GM18507 (cell line): Measurements from ENCODE around the gene OTUD4.
"Not testable (repeated sequence)": the region's sequence is repeated elsewhere in the genome, so short reads cannot be mapped to it uniquely, and the experiment has no call there.

ENCODE experiments used
- DNase-seq: peaks from one replicate; pipeline ENCODE4 v3.0.0; 2011; ENCODE audit warnings: low read depth; ENCODE audit not compliant: insufficient read length; ENCODE audit errors: extremely low spot score
- FAIRE-seq: peaks from 2 replicates; lab custom pipeline; 2011; peaks lifted over from hg19 to GRCh38; lab: Jason Lieb, UNC

OTUD4 gene

DNA sequence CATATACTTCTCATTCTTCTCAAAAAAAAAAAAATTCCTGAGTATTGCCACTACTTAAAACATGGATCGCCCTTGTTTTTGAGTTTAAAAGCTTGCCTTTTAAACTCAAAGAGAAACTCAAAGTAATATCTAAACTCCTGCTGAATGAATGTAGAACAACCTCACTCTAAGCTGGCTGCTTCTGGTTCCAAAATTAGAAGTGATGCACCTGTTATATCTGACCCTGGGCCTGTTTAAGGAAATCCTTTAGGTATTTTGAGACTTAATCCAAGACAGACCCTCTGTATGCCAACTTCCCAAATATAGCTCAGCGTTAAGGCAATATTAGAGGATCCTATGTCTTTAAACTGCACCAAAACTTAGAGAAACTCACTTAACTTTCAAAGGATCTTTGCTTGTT lies 1.8 kb upstream of the OTUD4 start:
- FAIRE-seq (peak; percentile 59), DNase-seq (no peak)

DNA sequence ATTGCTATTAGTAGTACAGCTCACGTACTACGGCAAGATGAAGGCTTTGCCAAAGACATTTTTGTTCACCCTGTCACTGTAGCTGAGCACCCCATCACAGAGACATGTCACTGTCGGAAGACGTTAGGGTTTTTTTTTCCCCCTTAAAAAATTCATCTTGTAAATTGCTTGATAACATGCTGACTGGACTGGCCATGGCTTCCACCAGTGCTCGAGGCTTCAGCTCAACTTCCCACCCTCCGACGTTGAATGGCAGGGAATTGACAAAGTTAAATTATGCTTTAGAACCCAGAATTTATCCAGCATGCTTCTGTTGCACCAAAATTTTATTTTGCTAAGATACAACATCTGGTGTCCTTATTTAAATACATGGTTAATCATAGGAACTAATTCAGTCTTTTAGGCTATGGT lies 707 bp upstream of the OTUD4 start:
- FAIRE-seq: no peak
- DNase-seq: no peak

- not testable (repeated sequence) for DNase-seq, FAIRE-seq
Measured at GRCh38 chr4:145179861-145180297, 510 bp downstream of the OTUD4 start.

GRCh38 chr4:145179281-145179860 lies 1.0 kb downstream of the OTUD4 start:
- FAIRE-seq (peak; percentile 91), DNase-seq (peak; percentile 49)

GRCh38 chr4:145178740-145179280 lies 1.6 kb downstream of the OTUD4 start:
- FAIRE-seq (peak; percentile 62), DNase-seq (no peak)

DNA sequence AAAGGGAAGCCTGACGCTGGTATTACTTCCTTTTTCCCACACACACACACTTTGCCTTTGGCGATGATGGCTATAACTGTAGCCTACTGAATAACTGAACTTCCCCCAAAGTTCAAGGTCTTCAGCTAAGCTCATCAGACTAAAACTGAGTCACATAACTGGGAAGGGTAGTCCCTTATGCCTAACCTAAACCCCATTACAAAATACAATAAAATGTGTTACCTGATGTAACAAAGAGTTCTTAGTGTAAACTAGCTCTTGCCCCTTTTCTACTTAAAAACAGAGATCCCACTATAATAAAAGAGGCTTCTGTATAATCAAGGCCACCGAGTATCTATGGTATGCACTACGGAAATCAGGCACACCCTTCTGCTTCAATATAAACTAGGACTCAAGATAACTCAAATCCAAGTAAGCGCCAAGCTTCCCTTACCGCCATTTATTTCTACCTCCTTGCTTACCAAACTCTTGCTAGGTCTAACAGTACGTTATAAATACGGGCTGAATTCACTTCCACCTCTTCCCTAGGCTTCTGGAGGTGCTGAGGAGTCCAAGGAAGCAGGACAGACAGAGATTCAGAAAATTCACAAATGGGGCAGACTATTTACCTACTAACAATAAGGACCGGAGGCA lies 2.4 kb downstream of the OTUD4 start:
- no peak for DNase-seq
- peak; percentile 70 for FAIRE-seq

DNA sequence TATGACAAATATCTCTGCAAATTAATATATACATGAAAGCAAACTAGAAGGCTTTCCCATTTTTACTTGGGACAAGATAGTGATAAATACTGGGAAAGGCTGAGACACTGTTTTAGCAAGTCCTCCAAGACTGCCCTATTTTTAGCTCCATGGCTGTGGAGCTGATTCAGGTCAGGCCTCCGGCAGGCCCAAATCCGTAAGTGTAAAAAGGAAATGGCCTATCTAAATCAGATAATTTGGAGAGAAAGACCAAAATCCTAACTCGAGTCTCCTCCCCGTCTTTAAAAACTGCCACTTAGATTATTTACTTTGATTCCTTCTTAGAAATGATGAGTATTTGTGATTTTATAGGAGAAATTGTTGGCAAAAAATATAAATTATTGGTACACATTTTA lies 2.9 kb downstream of the OTUD4 start:
- no peak for FAIRE-seq
- DNase-seq: no peak

- no peak for FAIRE-seq
- DNase-seq: no peak
Measured at GRCh38 chr4:145176641-145177432, 3.6 kb downstream of the OTUD4 start.

DNA sequence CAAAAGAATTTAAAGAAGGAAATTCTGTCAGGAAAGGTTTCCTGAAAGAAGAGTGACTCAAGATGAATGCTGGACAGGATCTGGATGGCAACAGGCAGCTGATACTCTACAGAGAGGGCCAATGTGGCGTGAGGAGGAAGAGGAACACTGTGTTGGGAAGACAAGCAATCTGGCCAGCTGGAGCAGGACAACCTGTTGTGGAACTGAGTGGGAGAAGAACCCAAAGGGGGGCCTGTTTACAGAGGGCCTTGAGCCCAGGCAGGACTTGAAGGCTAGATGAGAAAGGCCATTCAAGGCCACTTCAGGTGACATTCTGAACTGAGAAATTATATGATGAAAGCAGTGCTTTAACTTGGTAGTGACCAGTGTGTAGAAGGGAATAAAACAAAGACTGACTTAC lies 8.5 kb downstream of the OTUD4 start:
- no peak for FAIRE-seq

GRCh38 chr4:145170223-145170622 lies 10.2 kb downstream of the OTUD4 start:
- FAIRE-seq (no peak), DNase-seq (no peak)

More for the DNA sequence above, 8.5 kb downstream of the OTUD4 start:
- DNase-seq: no peak

DNA sequence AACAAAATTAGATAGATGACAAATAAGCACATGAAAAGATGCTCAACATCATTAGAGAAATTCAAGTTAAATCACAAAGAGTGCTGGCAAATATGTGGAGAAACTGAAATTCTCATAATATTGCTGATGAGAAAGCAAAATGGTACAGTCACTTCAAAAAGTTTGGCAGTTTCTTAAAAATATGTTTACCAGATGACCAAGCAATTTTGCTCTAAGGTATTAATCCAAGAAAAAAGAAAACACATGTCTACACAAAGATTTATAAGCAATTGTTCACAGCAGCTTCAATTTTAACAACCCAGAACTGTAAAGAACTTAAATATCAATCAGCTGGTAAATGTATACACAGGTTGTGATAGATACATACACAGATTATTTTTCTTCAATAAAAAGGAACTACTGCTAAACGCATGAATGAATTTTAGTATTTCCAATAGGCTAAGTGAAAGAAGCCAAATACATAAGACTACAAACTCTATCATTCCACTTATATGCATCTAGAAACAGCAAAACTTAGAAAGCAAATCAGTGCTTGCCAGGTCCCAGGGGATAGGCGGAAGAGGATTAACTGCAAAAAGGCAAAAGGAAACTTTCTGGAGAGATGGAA lies 11.7 kb downstream of the OTUD4 start:
- FAIRE-seq: peak; percentile 12

GRCh38 chr4:145167887-145168286 lies 12.5 kb downstream of the OTUD4 start:
- FAIRE-seq: no peak

More for the DNA sequence above, 11.7 kb downstream of the OTUD4 start:
- no peak for DNase-seq

DNA sequence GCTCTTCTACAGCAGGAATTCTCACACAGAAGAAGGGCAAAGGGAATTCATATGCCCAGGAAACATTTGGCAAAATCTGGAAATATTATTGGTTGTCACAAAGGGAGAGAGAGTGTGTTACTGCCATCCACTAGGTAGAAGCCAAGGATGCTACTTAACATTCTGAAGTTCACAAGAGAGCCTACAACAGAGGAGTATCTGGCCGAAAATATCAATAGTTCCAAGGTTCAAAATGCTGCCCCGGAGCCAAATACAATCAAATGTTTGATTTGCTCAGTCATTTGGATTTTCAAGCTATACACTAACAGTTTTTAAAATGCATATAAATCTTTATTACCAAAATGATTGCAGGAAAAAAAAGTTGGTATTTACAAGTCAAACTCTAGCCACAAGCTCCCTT lies 18.8 kb downstream of the OTUD4 start:
- no peak for FAIRE-seq
- DNase-seq: no peak

More at GRCh38 chr4:145167887-145168286, 12.5 kb downstream of the OTUD4 start:
- DNase-seq: no peak

- FAIRE-seq (no peak), DNase-seq (no peak)
Measured at GRCh38 chr4:145156986-145157385, 23.4 kb downstream of the OTUD4 start.

DNA sequence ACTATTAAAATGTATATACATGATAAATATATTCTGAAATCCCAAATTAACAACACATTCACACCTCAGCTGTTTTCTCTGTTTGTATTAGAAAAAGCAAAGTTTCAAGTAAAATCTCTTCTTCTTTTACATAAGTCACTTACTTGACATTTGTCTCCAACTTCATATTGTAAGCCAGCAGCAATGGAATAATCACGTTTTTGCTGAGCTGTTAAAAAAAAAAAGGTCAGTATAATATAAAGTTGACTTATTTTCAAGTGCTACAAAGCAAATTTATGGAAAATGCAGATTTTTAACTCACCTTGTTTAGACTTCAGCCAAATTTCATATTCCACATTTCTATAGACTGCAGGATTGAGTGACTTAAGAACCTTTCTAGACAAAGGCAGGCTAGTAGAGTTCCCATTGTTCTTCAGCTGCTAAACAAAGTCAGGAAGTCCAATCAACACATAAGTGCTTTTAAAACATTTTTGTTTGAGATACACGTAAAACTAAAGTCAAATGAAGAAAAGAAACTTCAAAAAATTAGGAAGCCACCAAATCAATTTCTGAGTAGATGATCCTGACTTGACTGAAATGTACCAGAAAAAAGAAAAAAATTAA lies 25.0 kb downstream of the OTUD4 start:
- DNase-seq (no peak), FAIRE-seq (no peak)

DNA sequence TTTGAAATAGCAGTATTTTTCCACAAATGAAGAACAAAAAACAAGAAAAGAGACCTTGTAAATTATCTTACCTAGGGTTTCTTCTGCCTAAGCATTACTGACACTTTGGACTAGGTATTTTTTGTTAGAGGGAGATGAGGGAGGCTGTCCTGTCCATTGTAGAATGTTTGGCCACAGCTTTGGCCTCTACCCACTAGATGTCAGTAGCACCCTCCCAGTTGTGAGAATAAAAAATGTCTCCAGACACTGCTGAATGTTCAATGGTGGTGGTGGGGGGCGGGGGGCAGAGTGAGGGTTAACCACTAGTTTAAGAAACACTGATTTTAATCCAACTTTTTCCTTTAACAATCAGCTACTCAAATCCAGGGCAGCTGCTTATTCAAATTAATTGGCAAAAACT lies 25.8 kb downstream of the OTUD4 start:
- DNase-seq (no peak), FAIRE-seq (peak; percentile 75)

- no peak for DNase-seq
- no peak for FAIRE-seq
Measured at GRCh38 chr4:145153904-145154298, 26.5 kb downstream of the OTUD4 start.

- FAIRE-seq (no peak), DNase-seq (no peak)
Measured at GRCh38 chr4:145153181-145153903, 27.0 kb downstream of the OTUD4 start.

DNA sequence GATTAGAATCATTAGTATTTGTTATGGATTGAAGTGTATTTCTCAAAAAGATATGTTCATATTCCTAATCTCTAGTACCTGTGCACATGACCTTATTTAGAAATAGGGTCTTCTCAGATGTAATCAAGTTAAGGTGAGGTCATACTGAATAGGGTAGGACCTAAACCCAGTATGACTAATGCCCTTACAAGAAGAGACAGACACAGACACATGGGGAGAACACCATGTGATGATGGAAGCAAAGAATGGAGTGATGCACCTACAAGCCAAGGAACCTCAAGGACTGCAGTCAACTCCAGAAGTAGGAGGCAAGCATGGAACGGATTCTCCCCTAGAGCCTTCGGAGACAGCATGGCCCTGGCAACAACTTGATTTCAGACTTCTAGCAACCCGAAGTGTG lies 31.4 kb downstream of the OTUD4 start:
- DNase-seq (no peak), FAIRE-seq (no peak)
